ENCODE results near the gene STRIT1. TPM values are rescaled to one million over a fixed set of nuclear protein-coding genes. Genes with fewer than 3 reads are reported as not detected.

The STRIT1 gene
- total and polyA plus RNA-seq, 10 of the 15 experiments (the other 5 are each of a cell fraction or from before 2014, with no cell fraction given), result not detected

- POLR2A ChIA-PET, result no interaction called here
- FAIRE-seq (no peak), ATAC-seq (no peak), DNase-seq (ENCODE audit: low read depth, low spot score) (no peak)
- Histone ChIP-seq H4K20me1 (ENCODE audit: control insufficient read depth, insufficient read depth) (no peaks in the 10 kb centered on the region), H3K27ac (ENCODE audit: control insufficient read depth, insufficient read depth) (no peak overlapping the region), H2AFZ (ENCODE audit: control insufficient read depth, low read depth, low read length) (no peak overlapping the region), H3K36me3 (ENCODE audit: control insufficient read depth in 2 of 2, insufficient read depth in 2 of 2, low read length in 1 of 2) (no peaks in the 10 kb centered on the region), H3K9ac (ENCODE audit: control insufficient read depth, insufficient read depth, low read length) (no peak overlapping the region), H3K79me2 (ENCODE audit: control insufficient read depth, insufficient read depth, low read length) (no peaks in the 10 kb centered on the region), H3K27me3 (replicated peaks in 1 of 2; ENCODE audit: control insufficient read depth in 2 of 2, insufficient read depth in 2 of 2, low read length in 1 of 2) (no peaks in the 10 kb centered on the region), H3K4me3 (no peak overlapping the region), H3K4me1 (ENCODE audit: control insufficient read depth, insufficient read depth, low read length) (no peaks in the 10 kb centered on the region), H3K4me2 (ENCODE audit: control insufficient read depth, insufficient read depth) (no peak overlapping the region), H3K9me3 (replicated peaks; ENCODE audit: control insufficient read depth, insufficient read depth, low read length) (no peaks in the 10 kb centered on the region)
- 42% methylated on average over 4 of the region's 4 CpGs for WGBS (ENCODE audit: insufficient coverage, insufficient replicate concordance, low lambda C conversion rate, missing lambda C conversion rate)
- intact Hi-C loops (cut with micrococcal nuclease; ENCODE audit: unreplicated experiment) (loop anchor here (10.0 kb wide), 1 partner anchor 642 kb away; no protein-coding TSS in a partner anchor), in situ Hi-C loops (cut with MboI) (loop anchor here (10.0 kb wide), 1 partner anchor 1002 kb away; the partner anchor contains the start of gene DHX36)
- RAD21 ChIA-PET (ENCODE audit: unreplicated experiment), result no interaction called here
- SMC1A ChIA-PET (ENCODE audit: uncharacterized antibody, unreplicated experiment), result no interaction called here
- CTCF ChIA-PET, result no interaction called here
- no TSS peak for BruUV-seq (replicated peaks)
- TF ChIP-seq SP1 (IDR thresholded peaks at IDR 0.05; ENCODE audit: low read depth, low read length), result no peak
- TF ChIP-seq ZBTB33 (IDR thresholded peaks at IDR 0.05), result no peak
- no peak for TF ChIP-seq MLLT1 (IDR thresholded peaks at IDR 0.05)
- TF ChIP-seq NR2C2 (IDR thresholded peaks at IDR 0.05; ENCODE audit: borderline replicate concordance, control insufficient read depth, insufficient read length, low read depth), result no peak
- TF ChIP-seq TCF3 (IDR thresholded peaks at IDR 0.05; ENCODE audit: borderline replicate concordance, insufficient read depth, low read depth, low read length), result no peak
- TF ChIP-seq PML (IDR thresholded peaks at IDR 0.05; ENCODE audit: low read length), result no peak
- no peak for TF ChIP-seq CHD1 (IDR thresholded peaks at IDR 0.05; ENCODE audit: low read depth, low read length)
- TF ChIP-seq EZH2 (IDR thresholded peaks at IDR 0.05; ENCODE audit: borderline replicate concordance, control insufficient read depth, low read depth, low read length), result no peak
- TF ChIP-seq USF2 (IDR thresholded peaks at IDR 0.05; ENCODE audit: borderline replicate concordance, low read depth, low read length), result no peak
- no peak for TF ChIP-seq ZNF687 (IDR thresholded peaks at IDR 0.05)
- no peak for TF ChIP-seq NBN (IDR thresholded peaks at IDR 0.05)
- no peak for TF ChIP-seq PAX5 (IDR thresholded peaks at IDR 0.05; ENCODE audit: borderline replicate concordance, low read depth, low read length)
- no peak for TF ChIP-seq ZBTB11 (CRISPR knock-in tag; IDR thresholded peaks at IDR 0.05)
These were observed 33.4 kb upstream of the STRIT1 start for GRCh38 chr3:155326901-155327300.
